Measurements from ENCODE around the gene DIO1. TPM values are rescaled to one million over a fixed set of nuclear protein-coding genes. Genes with fewer than 3 reads are reported as not detected.

The DIO1 gene
- total RNA-seq, 4 donors from 2014 or later = not detected

DNA sequence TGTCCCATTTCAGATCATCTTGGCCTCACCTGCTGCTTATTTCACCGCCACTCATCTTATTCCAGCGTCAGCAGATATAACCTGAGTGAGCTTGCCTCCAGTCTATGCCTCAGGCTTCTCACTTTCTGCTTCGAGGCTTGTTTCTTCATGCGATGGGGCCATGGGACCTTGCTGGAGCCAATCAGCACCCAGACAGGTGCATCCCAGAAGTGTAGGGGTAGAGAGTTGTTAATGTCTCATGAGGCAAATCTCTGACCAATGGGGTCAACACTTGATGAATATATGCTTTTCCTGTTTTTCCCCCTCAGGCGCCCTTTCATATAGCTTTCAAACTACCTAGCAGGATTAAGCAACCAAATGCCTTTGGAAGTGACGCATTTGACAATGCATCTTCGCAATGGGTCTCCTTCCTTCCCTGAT, 3.5 kb upstream of the DIO1 start:
- TF ChIP-seq, protein P1, sequence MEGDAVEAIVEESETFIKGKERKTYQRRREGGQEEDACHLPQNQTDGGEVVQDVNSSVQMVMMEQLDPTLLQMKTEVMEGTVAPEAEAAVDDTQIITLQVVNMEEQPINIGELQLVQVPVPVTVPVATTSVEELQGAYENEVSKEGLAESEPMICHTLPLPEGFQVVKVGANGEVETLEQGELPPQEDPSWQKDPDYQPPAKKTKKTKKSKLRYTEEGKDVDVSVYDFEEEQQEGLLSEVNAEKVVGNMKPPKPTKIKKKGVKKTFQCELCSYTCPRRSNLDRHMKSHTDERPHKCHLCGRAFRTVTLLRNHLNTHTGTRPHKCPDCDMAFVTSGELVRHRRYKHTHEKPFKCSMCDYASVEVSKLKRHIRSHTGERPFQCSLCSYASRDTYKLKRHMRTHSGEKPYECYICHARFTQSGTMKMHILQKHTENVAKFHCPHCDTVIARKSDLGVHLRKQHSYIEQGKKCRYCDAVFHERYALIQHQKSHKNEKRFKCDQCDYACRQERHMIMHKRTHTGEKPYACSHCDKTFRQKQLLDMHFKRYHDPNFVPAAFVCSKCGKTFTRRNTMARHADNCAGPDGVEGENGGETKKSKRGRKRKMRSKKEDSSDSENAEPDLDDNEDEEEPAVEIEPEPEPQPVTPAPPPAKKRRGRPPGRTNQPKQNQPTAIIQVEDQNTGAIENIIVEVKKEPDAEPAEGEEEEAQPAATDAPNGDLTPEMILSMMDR (IDR thresholded peaks at IDR 0.05; ENCODE audit: low read depth) = no peak

DNA sequence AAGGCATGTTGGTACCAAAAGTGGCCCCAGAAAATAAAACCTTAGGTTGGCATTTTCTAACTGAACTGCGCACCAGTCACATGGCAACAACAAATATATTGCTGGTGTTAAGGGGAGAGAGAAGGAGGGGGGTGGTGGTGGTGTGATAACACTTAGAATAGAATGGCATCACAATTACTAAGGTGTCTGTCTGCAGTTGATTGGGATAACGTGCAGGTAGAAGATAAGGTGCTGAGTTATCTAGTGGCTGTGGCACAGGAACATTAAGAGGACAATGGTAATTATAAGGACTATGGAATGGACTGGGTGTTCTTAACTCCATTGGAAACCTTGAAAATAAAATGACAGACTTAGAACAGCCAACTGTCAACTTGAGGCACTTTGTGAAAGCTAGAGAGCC, 3.0 kb upstream of the DIO1 start:
- TF ChIP-seq, protein P1 (IDR thresholded peaks at IDR 0.05; ENCODE audit: low read depth) = no peak

DNA sequence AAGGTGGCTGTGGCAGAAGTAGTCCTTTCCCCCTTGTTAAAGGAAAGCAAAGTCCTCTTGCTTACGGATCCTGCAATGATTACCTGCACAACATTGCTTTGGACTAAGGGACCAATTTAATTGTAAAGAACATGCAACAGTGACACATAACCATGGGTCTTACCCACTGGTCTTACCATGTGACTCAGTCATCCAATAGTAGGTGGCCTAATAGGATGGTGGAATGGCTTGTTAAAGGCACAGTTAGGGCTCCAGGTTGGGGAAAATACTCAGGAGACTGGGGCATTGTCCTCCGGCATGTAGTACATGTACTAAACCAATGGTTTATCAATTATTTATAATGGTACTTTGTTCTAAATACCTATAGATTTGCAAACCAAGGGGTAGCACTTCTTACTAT, 2.3 kb upstream of the DIO1 start:
- TF ChIP-seq, protein P1 (IDR thresholded peaks at IDR 0.05; ENCODE audit: low read depth) = no peak

DNA sequence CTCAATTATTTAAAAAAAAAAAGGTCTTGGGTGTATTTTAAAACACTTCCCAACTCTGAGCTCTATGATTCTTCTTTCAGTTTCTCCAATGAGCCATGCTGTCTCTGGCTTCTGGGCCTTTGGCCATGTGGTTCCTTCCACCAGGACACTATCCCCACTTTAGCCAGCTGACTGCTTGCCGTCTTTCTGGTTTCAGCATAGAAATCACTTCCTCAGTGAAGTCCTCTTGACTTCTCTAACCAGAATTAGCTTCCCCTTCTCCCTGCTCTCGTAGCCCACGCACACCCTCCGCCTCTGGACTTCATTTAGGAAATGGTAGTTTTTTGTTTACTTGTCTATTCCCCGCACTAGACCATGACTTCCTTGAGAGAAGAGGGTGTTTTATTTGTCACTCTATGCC, 1.1 kb upstream of the DIO1 start:
- TF ChIP-seq, protein P1 (IDR thresholded peaks at IDR 0.05; ENCODE audit: low read depth) = no peak

DNA sequence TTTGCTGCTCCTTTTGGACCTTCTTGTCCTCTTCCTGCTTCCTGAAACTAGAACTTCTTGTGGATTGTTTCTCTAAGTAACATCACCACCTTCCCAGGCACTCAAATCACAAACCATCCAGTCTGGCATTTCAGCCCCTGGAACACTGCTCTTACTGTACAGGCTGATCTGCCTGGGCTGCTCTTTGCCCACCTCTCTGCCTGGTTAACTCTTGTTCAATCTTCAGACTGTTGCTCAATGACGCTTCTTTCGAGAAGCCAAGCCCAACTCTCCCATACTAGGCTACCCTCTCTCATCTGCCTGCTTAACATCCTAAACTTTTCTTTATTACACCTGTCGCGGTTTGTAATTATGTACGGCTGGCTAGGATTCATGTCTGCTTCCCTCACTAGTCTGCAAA, 657 bp downstream of the DIO1 start:
- TF ChIP-seq, protein P1 (IDR thresholded peaks at IDR 0.05; ENCODE audit: low read depth) = no peak

DNA sequence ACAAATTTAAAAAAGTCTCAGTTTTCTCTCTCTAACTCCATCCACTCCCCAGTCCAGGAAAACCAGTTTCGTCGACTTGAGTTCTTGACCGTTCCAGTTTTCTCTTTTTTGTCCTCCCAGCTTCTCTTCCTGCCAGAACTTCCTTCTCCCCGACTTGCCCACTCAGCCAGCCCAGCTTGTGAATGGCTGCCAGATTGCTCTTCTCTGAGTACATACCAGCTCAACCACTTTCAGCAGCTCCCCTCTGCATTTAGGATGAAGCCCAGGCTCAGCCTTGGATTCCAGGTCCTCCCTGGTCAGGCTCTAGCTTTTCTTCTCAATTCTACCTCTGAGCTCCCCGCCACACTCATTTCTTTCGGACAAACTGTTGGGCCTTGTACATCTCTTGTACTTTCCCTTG, 1.4 kb downstream of the DIO1 start:
- TF ChIP-seq, protein P1 (IDR thresholded peaks at IDR 0.05; ENCODE audit: low read depth) = no peak

DNA sequence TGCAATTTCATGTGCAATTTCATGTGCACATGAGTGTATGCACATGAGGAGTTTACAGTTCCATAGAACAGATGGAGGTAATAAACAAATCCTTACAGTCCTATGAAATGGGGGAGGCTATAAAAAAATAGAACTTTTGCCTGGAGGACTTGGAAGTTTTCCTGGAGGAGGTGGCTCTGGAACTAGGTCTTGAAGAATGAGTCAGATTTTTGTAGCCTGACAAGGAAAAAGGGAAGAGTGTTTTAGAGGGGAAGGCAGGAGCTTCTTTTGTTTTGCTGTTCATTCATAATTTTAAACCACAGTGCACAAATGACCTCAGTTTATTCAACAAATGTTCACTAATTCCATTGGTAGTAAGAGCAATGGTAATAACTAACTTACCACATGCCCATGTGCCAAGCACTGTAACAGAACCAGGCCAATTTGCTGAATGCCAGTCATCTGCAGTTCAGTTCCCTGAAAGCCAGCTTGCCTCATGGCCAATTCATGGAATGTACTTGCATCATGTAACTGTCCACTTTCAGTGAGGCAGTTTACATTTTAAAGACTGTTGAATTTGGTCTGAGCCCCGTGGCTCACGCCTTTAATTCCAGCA, 2.7 kb downstream of the DIO1 start:
- TF ChIP-seq, protein P1 (IDR thresholded peaks at IDR 0.05; ENCODE audit: low read depth) = no peak

Measured in subcutaneous adipose tissue (tissue), 4 donors.